GM12878 (cell line): ENCODE data around the gene SLC25A26.

Experiments used
- ATF7 ChIP-seq: fragments of 450-650 bp; IDR thresholded peaks from 2 replicates; pipeline ENCODE4 v1.6.1; 2016; ENCODE audit warnings: low read depth, mild to moderate bottlenecking
- LARP7 ChIP-seq: fragments of 450-650 bp; IDR thresholded peaks from 2 replicates; pipeline ENCODE4 v1.6.1; 2017; ENCODE audit warnings: mild to moderate bottlenecking

DNA sequence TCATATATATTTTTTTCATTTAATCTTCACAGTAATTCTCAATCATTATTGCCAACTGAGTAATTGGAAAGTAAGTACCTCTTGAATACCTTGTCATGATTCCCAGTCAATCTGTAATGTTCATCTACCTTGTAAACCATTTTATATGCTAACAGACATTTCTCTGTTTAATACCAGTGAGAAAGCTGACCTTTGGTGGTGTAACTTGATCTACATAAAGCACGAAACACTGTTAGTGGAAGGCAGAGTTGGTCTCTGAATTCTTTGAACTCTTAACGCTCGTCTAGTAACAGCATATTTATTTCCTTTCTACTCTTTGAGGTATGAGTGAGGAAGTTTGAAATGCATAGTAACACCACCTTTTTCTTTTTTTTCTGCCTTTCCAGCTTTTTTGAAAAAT is 59.5 kb downstream of the SLC25A26 start:
- no peak for TF ChIP-seq LARP7
- TF ChIP-seq ATF7: no peak
